HTERT RPE-1 (cell line): Measurements from ENCODE around the gene TRAK2.
"Not testable (repeated sequence)": the region's sequence is repeated elsewhere in the genome, so short reads cannot be mapped to it uniquely, and the experiment has no call there.

ENCODE experiments used
- in situ Hi-C: fragments of 300-500 bp; cut with MboI; formaldehyde crosslinking; loops from 4 replicates; pipeline ENCODE4 v1.14.3; 2020; ENCODE audit warnings: low sequenced_read_pairs

The TRAK2 gene

DNA sequence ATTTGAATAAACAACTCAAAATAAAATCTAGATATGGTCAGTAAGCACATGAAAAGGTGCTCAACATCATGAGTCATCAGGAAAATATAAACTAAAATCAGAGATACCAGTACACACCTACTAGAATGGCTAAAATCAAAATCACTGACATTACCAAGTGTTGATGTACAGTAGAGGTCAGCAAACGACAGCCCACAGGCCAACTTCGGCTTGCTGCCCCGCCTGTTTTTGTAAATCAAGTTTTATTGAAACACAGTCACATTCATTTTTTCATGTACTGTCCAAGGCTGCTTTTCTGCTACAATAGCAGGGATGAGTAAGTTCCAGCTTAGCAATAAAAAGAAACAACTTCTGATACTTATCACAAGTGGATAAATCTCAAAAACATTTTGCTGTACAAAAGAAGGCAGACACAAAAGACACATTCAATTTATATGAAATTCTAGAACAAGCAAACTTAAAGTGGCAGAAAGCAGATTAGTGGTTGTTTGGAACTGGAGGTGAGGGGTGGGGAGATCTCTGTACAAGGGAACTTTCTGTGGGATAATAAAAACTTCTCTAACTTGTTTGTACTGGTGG is 32.1 kb downstream of the TRAK2 start:
- in situ Hi-C loops = no loop called here

DNA sequence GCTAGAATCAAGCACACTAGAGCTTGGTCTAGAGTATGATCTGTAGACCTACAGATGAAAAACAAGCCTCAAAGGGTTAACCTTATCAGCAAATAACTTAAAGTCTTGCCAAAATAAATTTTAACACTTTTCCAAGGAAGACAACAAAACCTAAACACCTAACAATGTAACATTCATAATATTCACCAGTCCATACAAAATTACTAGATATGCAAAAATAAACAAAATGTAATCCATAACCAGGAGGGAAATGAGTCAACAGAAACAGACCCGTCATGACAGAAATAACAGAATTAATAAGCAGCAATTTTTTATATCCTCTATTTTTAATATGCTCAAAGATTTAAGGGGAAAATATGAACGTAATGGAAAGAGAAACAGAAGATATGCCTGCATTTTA is 36.1 kb downstream of the TRAK2 start:
- in situ Hi-C loops = no loop called here

DNA sequence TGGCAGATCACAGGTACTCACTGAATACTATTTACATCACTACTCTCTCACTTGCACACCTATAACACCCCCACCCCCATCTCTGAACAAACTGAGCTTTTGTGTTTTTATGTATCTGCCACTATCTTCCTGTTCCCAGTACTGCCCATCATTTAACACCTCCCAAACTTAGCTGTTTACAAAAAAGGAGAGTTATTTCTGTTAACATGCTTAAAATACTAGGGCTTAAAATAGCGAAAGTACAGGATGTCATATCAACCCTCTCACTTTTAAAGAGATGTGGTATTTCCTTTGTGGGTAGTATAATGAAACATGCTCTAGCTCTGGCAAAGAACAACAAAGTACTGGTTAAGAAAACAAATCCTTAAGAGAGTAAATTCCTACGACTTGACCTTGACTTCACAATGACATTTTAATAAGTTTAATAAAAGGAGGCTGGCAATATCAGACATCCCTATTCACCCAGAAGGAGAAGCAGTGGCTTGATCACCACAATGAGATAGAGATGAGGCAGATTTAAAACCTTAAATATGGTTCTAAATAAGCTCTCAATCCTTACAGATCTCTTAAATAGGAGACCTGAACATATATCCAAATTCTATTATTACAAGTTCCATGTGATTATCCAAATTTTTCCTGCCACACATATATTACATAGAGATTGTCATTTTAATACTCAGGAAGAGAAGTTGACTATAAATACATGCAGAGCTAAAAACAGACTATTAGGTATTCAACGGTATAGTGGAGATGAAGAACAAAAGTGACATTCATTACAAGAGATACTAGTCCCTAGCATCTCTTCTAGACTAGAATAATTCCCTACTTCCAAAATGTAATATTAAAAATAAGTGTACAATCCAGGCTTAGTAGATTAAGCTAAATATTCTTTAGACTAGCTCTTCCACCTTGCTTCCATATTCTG is 36.9 kb downstream of the TRAK2 start:
- in situ Hi-C loops = no loop called here

DNA sequence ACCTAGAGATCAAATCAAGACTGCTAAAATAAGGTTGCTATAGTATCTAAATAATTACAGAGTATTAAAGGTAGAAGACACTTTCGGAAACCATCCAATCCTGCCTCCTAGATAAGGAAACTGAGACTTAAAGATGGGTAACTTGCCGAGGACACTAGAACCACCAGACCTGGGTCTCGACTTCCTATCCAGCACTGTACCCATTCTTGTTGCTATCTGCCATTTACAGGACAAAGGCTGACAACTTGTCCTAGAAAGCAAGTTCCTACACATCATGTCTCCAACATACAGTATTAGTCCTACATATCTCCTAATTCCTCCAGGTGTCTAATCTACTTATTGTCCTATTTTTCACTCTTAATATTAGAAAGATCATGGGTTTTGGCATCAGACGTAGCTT is 37.7 kb downstream of the TRAK2 start:
- in situ Hi-C loops = no loop called here

DNA sequence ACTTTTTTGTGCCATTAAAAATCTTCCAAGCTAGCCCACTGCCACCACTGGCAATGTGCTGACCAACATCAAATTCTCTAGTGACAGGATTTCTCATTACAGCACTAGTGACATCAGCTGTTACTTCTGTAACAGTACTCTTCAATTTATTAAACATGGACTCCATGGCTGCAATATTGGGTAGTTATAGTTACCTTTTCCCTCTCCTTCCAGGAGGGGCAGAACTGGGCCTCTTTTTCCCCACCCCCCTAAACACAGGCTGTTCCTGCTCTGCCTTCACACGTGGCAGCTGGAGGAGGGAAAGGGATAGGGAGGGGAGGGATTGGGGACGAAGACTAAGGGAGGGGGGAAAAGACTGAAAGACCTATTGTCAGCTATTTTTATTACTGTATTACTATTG is 38.1 kb downstream of the TRAK2 start:
- in situ Hi-C loops = no loop called here

DNA sequence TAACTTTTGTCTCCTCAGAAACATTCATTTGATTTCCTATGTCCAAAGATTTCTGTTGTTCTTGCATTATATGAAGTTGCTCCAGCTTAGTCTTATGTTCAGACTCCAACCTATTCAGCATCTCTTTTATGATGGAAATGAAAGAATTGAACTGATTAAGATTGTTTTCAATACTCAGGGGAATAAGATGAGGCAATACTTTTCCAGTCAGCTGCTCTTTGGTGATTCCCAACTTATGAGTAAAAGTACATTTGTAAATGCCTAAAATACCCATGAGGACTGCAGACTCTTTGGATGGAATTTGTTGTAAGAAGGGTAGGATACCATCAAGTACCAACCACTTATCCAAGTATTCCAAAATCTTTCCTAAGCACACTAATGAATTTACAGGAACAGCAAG is 39.8 kb downstream of the TRAK2 start:
- in situ Hi-C loops = no loop called here

DNA sequence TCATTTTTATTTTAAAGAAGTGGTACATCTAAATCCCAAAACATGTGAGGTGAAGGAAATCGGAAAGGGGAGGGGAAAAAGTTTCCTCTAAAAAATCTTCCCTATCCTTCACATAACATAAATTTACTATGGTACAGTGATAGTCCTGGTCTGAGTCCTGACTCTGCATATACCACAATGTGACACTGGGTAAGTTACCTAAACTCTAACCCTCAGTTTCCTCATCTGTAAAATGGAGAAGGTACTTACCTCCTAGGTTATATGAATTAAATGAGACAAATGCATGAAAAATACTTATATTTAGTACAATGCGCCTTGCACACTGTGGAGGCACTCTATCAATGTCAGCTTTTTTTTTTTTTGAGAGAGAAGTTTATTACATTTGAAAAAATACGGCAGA is 42.3 kb downstream of the TRAK2 start:
- in situ Hi-C loops = no loop called here

DNA sequence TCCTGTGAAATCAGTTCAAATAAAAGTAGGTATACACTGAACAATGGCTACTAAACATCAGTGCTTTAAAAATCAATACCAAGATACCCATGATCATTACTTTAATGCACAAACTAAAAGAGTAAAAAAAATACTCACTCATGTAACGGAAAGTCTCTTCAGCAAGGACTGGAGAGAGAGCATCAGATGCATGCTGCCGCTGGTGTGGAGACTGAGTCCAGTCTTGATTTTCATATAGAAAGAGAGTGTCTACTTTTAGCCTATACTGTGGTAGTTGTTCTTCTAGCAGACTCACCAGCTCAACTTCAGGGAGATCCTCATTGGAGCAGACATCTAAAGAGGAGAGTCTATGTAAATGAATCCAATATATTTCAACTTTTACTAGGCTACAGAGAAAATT is 44.0 kb downstream of the TRAK2 start:
- in situ Hi-C loops = no loop called here

DNA sequence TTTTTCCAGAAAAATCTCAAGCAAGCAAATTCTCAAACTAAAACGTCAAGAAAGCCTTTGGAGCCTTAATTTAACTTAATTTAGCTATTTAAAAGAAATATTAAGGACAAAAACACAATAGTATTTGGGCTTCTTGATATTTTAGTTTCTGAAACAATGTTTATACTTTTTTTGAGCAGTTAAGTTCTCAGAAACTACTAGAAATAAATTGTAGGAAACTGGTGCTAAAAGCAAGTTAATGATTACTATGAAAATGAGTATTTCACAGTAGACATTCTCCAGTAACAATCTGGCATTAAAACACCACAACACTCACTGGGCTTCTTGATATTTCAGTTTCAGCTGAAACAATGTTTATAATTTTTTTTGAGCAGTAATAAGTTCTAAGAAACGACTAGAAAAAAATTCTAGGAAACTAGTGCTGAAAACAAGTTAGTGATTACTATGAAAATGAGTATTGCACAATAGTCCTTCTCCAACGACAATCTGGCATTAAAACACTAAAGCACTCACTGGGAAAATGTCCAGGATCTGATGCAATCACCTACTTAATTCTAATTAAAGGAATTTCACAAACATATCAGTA is 45.1 kb downstream of the TRAK2 start:
- in situ Hi-C loops = no loop called here

DNA sequence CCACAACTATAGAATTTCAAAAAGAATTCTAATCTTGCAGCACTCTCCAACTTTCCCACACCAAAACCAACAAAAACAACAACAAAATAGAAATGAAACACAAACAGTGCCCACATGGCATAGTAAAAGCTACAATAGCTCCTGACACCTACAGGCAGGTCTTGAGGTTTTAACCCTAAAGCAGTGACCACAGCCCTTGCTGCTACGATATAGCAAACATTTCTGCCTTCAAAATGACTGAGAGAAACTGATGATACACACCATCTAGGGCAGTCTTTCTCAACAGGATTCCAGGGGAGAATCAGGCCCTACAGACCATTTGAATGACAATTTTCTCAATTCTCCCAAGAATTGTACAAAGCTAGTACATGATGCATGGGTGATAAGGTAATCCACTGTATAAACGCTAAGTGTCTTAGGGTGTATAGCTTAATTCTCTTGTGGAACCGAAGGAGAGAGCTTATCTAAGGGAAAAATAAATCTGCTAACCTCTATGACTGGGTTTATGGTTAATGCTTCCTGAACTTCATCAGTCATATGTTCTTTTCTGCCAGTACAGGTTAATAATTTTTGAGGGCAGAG is 46.5 kb downstream of the TRAK2 start:
- in situ Hi-C loops = no loop called here

DNA sequence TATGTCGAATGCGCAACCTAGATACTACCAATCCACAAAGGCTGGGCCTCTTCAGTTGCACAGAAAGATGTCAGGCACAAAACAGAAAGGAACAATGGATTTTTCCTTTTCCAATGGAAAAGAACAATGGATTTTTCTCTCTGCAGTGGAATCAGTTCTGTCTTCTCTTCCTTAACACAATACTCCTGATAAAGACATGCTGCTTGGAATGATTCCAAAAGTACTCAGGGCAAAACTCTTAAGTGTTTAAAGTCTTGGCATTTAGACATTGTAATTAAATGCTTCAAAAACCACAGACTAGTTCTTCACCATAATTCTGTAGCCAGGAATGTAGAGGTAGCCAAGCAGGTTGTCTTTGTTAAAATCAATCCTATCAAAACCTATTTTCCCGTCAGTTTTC is 47.4 kb downstream of the TRAK2 start:
- in situ Hi-C loops = no loop called here

DNA sequence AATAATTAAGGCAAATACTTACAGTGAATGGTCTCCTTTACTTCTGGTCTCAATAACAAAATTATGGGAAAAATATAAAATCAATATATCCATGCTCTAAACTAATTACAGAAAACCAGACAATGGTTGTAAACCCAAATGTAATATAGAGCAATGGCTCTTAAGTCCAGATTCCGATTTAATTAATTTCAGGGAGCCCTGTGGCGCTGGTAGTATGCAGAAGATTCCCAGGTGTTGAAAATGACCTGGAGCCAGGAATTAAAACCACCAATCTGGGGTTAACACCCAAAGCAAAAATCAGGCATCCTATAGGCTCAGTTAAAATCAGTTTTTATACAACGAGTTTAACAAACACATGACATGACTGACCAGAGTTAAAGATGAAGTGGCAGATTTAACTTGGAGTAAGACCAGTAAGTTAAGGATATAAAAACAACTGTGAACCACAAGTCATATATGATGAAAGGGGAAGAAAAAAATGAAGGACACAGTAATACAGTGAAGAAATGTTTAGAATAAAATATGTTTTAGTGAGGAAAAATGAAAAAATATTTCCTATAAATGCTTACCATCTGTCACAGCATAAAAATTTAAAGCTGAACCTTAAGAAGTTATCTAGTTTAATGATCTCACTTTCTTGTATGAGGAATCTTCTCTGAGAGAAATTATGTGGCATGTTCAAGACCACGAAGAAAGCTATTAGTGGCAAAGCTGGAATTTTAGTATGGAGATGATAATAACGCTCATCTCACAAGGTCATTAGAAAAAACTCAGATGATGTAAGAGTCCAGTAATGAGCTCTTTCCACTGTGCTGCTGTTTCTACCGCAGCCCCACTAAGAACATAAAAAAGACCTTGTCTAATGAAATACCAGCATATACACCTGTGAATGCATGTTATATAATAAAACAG is 48.4 kb downstream of the TRAK2 start:
- in situ Hi-C loops = no loop called here

DNA sequence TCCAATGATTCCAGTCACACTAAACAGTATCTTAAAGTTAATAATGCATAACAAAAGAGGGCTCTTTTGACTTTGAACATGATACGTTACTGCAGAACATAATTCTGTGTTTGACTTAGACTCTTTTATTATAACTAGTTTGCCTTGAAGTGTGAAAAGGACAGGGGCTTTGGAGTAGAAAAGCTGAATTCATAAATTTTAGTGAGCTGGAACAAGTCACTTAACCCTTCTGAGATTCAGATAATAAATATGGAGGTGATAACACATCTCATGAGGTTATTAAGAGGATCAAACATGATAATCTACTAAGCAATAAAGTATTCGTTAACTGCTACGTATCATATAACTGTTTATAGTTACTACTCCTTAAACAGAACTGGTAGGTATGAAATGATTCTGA is 49.4 kb downstream of the TRAK2 start:
- in situ Hi-C loops = no loop called here

DNA sequence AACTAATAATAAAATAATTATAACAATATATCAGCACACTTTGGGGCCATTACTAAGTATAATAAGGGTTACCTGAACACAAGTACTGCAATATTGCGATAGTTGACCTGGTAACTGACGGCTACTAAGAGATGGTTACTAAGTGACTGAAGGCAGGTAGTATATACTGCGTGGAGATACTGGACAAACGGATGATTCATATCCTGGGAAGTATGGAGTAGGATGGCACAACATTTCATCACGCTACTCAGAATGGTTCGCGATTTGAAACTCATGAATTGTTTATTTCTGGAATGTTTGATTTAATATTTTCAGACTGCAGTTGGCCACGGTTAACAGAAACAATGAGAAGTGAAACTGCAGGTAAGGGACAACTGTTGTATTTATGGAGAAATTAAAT is 54.7 kb downstream of the TRAK2 start:
- in situ Hi-C loops = no loop called here

DNA sequence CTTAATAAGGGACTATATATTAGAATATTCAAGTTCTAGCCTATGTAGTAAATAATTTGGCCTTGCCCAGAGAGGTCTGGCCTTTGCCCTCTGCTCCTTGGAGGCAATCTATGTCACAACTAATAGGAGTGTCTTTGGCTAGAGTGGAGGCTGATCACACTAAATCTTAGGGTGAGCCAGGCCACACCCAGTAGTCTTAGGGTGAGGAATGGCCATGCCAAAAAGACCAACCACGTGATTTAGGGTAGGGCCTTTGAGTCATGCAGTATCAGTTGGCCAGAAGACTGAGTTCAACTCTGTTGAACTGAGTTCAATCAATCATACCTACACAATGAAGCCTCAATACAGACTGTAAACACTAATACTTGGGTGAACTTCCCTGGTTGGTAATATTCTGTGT is 68.1 kb downstream of the TRAK2 start:
- in situ Hi-C loops = no loop called here

DNA sequence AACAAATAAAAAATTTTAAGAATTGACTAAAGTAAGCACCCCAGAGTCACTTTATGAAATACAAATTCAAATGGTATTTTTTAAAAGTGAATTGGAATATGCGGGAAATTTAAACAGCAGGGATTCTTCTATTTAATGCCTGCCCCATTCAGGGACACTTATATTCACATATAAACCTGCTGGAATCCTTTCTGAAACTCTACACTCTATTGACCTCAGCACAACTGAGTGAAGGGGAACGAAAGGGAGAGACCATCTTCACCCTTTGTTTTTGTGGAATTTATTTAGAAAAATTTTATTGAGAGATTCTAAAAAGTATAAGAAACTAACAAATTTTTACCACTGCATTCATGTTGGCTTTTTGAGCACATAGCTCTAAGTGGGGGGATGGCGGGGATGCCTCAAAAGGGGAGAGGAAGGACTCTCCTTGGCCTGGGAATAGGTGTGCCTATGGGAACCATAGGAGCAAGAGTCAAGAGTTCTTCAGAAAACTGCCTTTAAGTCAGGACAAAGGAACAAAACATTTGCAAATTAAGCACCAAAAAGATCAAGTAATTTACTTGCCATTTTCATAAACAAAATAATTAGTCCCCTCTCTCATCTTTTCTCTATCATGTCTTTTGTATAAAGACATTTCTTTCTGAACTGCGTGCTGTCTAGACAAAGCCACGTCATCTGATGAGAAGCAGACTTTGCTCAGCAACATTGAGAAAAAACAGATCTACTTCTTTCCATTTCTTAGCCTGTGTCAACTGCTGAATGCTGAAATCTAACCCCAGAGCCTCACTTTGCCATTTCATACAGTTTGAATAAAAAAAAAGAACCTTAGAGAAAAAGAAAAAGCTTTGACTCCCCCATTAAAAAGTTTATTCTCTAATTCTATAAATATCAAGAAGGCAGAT is 72.5 kb downstream of the TRAK2 start:
- in situ Hi-C loops = no loop called here

DNA sequence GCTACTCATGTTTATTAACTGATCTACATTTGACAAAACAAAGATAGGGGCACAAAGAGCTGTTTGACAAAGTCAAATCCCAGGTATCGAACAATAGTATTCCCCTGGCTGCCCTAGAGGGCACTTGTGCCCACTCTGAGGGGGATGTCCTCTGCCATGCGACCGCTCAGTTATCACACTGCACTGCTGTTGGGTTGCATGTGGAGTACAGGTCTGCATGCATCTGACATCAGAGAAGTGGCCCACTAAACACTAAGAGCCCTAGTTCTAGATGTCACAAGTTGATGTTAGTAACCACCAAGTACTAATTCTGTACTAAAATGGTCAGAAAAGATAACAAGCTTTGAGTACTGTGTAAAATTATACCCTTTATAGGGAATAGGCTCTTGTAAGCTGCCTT is 74.0 kb downstream of the TRAK2 start:
- in situ Hi-C loops = no loop called here

DNA sequence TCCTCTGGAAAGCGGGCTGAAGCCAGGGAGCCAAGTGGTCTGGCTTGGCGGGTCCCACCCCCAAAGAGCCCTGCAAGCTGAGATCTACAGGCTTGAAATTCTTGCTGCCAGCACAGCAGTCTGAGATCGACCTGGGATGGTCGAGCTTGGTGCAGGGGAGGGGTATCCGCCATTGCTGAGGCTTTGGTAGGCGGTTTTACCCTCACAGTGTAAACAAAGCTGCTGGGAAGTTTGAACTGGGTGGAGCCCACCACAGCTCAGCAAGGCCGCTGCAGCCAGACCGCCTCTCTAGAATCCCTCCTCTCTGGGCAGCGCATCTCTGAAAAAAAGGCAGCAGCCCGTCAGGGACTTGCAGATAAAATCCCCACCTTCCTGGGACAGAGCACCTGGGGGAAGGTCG is 81.5 kb downstream of the TRAK2 start:
- in situ Hi-C loops = no loop called here

DNA sequence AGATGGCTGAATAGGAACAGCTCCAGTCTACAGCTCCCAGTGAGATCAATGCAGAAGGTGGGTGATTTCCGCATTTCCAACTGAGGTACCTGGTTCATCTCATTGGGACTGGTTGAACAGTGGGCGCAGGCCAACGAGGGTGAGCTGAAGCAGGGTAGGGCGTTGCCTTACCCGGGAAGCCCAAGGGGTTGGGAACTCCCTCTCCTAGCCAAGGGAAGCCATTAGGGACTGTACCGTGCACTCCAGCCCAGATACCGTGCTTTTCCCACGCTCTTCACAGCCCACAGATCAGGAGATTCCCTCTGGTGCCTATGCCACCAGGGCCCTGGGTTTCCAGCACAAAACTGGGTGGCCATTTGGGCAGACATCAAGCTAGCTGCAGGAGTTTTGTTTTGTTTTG is 81.9 kb downstream of the TRAK2 start:
- in situ Hi-C loops = not testable (repeated sequence)

DNA sequence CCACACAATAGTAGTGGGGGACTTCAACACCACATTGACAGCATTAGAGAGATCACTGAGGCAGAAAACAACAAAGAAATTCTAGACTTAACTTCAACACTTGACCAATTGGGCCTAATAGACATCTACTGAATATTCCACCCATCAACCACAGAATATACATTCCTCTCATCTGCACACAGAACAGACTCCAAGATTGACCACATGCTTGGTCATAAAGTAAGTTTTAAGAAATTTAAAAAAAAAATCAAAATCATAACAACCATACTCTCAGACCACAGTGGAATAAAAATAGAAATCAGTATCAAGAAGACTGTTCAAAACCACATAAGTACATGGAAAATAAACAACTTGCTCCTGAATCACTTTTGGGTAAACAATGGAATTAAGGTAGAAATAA is 85.1 kb downstream of the TRAK2 start:
- in situ Hi-C loops = no loop called here
